ENCODE data around the gene EPB41L4A. TPM values are rescaled to one million over a fixed set of nuclear protein-coding genes. Genes with fewer than 3 reads are reported as not detected.
"Not testable (repeated sequence)": the region's sequence is repeated elsewhere in the genome, so short reads cannot be mapped to it uniquely, and the experiment has no call there.

Gene EPB41L4A
- total RNA-seq, 1 experiment from 2014 or later, result not detected

GRCh38 chr5:112367400-112367799 lies 51.7 kb downstream of the EPB41L4A start:
- in situ Hi-C loops (cut with HindIII; ENCODE audit: low sequenced_read_pairs), result no loop called here
- DNase-seq (ENCODE audit: low spot score), result no peak

GRCh38 chr5:112366987-112367386 lies 52.1 kb downstream of the EPB41L4A start:
- no peak for DNase-seq (ENCODE audit: low spot score)
- in situ Hi-C loops (cut with HindIII; ENCODE audit: low sequenced_read_pairs), result no loop called here

- DNase-seq (ENCODE audit: low spot score); in situ Hi-C loops (cut with HindIII; ENCODE audit: low sequenced_read_pairs): not testable (repeated sequence)
Observed at GRCh38 chr5:112360740-112361139, 58.3 kb downstream of the EPB41L4A start.

- in situ Hi-C loops (cut with HindIII; ENCODE audit: low sequenced_read_pairs), result no loop called here
Observed at GRCh38 chr5:112356178-112356956, 62.7 kb downstream of the EPB41L4A start.

GRCh38 chr5:112355058-112355685 lies 63.9 kb downstream of the EPB41L4A start:
- in situ Hi-C loops (cut with HindIII; ENCODE audit: low sequenced_read_pairs), result no loop called here
- DNase-seq (ENCODE audit: low spot score), result no peak

More at GRCh38 chr5:112356178-112356956, 62.7 kb downstream of the EPB41L4A start:
- no peak for DNase-seq (ENCODE audit: low spot score)

- in situ Hi-C loops (cut with HindIII; ENCODE audit: low sequenced_read_pairs), result no loop called here
- no peak for DNase-seq (ENCODE audit: low spot score)
Observed at GRCh38 chr5:112353678-112354077, 65.4 kb downstream of the EPB41L4A start.

GRCh38 chr5:112351225-112351624 lies 67.9 kb downstream of the EPB41L4A start:
- in situ Hi-C loops (cut with HindIII; ENCODE audit: low sequenced_read_pairs), result no loop called here
- DNase-seq (ENCODE audit: low spot score), result no peak

GRCh38 chr5:112350626-112351025 lies 68.5 kb downstream of the EPB41L4A start:
- DNase-seq (ENCODE audit: low spot score), result no peak
- in situ Hi-C loops (cut with HindIII; ENCODE audit: low sequenced_read_pairs), result no loop called here

- in situ Hi-C loops (cut with HindIII; ENCODE audit: low sequenced_read_pairs), result no loop called here
- no peak for DNase-seq (ENCODE audit: low spot score)
Observed at GRCh38 chr5:112349371-112349770, 69.7 kb downstream of the EPB41L4A start.

GRCh38 chr5:112348915-112349314 lies 70.2 kb downstream of the EPB41L4A start:
- in situ Hi-C loops (cut with HindIII; ENCODE audit: low sequenced_read_pairs), result no loop called here
- no peak for DNase-seq (ENCODE audit: low spot score)

GRCh38 chr5:112348387-112348786 lies 70.7 kb downstream of the EPB41L4A start:
- DNase-seq (ENCODE audit: low spot score), result no peak
- in situ Hi-C loops (cut with HindIII; ENCODE audit: low sequenced_read_pairs), result no loop called here

GRCh38 chr5:112346411-112347044 lies 72.5 kb downstream of the EPB41L4A start:
- in situ Hi-C loops (cut with HindIII; ENCODE audit: low sequenced_read_pairs), result no loop called here

GRCh38 chr5:112344540-112344939 lies 74.5 kb downstream of the EPB41L4A start:
- DNase-seq (ENCODE audit: low spot score), result no peak
- in situ Hi-C loops (cut with HindIII; ENCODE audit: low sequenced_read_pairs), result no loop called here

More at GRCh38 chr5:112346411-112347044, 72.5 kb downstream of the EPB41L4A start:
- no peak for DNase-seq (ENCODE audit: low spot score)

GRCh38 chr5:112342389-112342788 lies 76.7 kb downstream of the EPB41L4A start:
- no peak for DNase-seq (ENCODE audit: low spot score)
- in situ Hi-C loops (cut with HindIII; ENCODE audit: low sequenced_read_pairs), result no loop called here

GRCh38 chr5:112339761-112340160 lies 79.3 kb downstream of the EPB41L4A start:
- in situ Hi-C loops (cut with HindIII; ENCODE audit: low sequenced_read_pairs), result no loop called here
- DNase-seq (ENCODE audit: low spot score), result no peak

GRCh38 chr5:112338681-112339337 lies 80.3 kb downstream of the EPB41L4A start:
- in situ Hi-C loops (cut with HindIII; ENCODE audit: low sequenced_read_pairs), result no loop called here
- DNase-seq (ENCODE audit: low spot score), result no peak

- no peak for DNase-seq (ENCODE audit: low spot score)
- in situ Hi-C loops (cut with HindIII; ENCODE audit: low sequenced_read_pairs), result no loop called here
Observed at GRCh38 chr5:112333331-112333781, 85.7 kb downstream of the EPB41L4A start.

- in situ Hi-C loops (cut with HindIII; ENCODE audit: low sequenced_read_pairs), result no loop called here
- DNase-seq (ENCODE audit: low spot score), result no peak
Observed at GRCh38 chr5:112331892-112332291, 87.2 kb downstream of the EPB41L4A start.

- in situ Hi-C loops (cut with HindIII; ENCODE audit: low sequenced_read_pairs), result no loop called here
- DNase-seq (ENCODE audit: low spot score), result no peak
Observed at GRCh38 chr5:112329419-112330090, 89.5 kb downstream of the EPB41L4A start.
